HG03432 (cell line): ENCODE results near the gene KLF3.

ENCODE experiments used
- ATAC-seq: cut with Tn5 transposase; IDR thresholded peaks from one replicate; pipeline ENCODE4 v1.9.1; 2021; ENCODE audit warnings: mild to moderate bottlenecking, moderate library complexity; ENCODE audit not compliant: unreplicated experiment

Gene KLF3

DNA sequence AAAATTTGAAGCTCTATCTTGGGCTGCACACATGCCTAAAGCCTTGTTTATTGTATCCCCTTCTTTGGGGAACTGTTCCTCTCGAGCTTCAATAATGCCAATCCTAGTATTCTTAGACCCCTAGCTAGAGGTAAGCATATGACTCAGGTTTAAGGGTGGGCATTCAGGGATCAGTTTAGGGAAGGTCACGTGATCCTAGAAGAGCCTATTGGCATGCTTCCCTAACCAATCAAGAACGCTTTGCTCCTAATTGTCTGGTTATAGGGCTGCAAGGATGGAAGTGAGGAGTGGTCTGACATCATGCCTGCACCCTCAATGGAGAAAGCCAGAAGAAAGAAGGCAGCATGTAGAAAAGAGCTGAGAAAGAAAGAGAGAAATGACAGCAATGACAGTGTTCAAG, 71.9 kb downstream of the KLF3 start:
- no peak for ATAC-seq

DNA sequence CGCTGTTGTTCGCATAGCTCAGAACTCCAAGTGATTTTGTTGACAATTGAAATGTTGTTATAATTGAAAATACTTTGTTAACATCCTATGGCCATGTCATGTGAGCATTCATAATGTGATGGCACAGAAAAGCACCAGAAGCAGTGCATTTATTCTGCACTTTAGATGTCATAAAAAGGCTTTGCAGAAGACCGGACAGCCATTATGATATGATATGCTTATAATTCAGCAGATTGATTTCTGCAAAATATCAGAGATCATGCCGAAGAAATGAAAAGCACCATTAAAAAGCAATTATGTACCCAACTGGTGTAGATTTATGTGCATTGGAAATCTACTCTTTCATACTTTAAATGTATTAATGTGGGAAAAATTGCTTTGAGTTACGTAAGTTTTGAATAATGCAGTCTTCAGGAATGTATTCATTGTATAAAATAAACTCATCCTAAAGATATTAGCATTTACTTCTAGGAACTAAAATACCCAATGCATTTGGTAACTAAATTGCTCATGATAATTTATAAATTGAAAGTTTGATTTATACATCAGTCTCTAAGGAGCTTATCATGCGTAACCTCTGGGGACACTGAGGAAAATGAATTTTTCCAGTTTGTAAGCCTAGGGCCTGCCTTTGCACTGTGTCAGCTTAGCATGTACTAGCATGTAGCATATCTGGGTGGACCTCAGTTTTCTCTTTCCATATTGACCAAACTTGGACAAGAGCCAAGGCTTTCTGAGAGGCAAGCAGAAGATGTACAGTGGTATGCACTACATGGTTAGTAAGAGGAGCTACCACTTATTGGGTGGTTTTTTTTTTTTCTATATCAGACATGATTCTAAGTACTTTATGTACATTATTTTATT, 75.2 kb downstream of the KLF3 start:
- no peak for ATAC-seq

DNA sequence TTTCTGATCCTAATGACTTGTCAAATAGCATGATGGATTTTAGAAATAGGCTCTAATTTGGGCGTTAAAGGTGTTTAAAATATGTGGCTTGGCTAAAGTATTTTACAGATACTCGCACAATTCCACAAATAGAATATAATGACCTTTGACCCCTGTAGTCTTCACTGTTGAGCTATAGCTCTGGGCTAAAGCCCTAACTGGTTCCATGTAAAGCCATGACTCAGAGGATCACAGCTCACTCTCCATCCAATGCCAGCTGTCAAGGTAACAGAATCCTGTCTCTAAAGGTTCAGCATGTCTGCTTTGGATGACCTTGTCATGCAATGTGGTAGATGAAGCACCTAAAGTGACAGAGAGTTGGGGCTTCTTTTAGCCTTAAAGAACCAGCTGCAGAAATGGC, 76.3 kb downstream of the KLF3 start:
- no peak for ATAC-seq

DNA sequence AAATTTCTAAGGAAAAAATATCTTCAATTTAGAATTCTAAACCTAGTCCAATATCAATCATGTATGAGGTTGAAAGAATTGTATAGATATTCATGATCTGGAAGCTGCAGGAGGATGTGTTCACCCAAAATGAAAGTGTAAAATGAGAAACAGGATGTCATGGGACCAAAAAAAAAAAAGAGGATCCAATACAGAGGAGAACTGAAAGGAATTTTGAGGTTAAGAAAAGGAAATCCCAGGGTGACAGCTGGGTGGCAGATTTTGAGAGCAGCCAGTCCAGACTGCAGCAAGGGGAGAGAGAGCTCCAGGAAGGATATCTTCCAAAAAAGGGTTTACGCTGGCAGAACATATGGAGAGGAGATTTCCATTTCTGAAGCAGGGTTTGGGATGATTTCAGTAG, 79.9 kb downstream of the KLF3 start:
- no peak for ATAC-seq

DNA sequence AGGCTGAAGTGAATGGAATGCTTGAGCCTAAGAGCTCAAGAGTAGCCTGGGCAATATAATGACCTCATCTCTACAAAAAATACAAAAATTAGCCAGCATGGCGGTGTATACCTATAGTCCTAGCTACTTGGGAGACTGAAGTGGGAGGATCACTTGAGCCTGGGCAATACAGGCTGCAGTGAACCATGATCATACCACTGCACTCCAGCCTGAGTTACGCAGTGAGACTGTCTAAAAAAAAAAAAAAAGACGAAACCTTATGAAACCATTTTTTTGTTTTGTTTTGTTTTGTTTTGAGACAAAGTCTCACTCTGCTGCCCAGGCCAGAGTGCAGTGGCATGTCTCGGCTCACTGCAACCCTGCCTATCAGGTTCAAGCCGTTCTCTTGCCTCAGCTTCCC, 81.9 kb downstream of the KLF3 start:
- no peak for ATAC-seq

DNA sequence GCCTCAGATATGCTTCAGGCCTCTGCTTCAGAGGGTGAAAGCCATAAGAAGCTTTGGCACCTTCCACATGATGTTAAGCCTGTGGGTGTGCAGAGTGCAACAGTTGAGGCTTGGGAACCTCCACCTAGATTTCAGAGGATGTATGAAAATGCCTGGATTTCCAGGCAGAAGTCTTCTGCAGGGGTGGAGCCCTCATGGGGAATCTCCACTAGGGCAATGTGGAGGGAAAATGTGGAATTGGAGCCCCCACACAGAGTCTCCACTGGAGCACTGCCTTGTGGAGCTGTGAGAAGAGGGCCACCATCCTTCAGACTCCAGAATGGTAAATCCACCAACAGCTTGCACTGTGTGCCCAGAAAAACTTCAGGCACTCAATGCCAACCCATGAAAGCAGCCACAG, 83.6 kb downstream of the KLF3 start:
- ATAC-seq: no peak

DNA sequence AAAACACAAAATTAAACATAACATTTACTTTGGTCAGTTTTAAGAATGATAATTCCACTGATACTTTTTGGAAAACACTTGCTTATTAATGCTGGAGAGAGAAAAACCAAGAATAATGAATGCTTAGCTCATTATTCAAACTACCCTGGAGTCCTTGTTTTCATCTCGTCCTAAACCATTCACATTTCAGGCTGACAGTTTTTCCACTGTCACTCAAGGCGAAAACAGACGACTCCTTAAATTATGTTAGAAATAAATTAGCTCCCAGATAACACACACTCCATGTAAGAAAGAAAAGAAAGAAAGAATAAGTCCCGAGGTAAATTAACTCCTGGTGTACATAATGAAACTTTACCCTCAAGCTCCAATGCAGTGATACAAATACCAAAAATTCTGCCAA, 85.3 kb downstream of the KLF3 start:
- ATAC-seq: no peak
